Mesothelial cell of epicardium (in vitro differentiated cells): ENCODE data around the gene SSH2. TPM values are rescaled to one million over a fixed set of nuclear protein-coding genes. Genes with fewer than 3 reads are reported as not detected.

Experiments
- DNase-seq, 2 experiments: peaks; one replicate each; pipeline ENCODE4 v3.0.0; 2021; ENCODE audit warnings: low spot score in 2 of 2; ENCODE audit not compliant: unreplicated experiment in 2 of 2
- H3K27ac Mint-ChIP-seq: 2 replicates; pipeline ENCODE4 v1.8.0; 2021; ENCODE audit warnings: mixed read lengths
- H3K27me3 Mint-ChIP-seq: 2 replicates; pipeline ENCODE4 v1.8.0; 2021; ENCODE audit warnings: low read depth, mixed read lengths
- H3K36me3 Mint-ChIP-seq: 2 replicates; pipeline ENCODE4 v1.8.0; 2021; ENCODE audit warnings: mixed read lengths
- H3K4me1 Mint-ChIP-seq: 2 replicates; pipeline ENCODE4 v1.8.0; 2021; ENCODE audit warnings: mixed read lengths
- H3K4me3 Mint-ChIP-seq: 2 replicates; pipeline ENCODE4 v1.8.0; 2021; ENCODE audit warnings: mild to moderate bottlenecking, moderate library complexity, mixed read lengths
- H3K9me3 Mint-ChIP-seq: 2 replicates; pipeline ENCODE4 v1.8.0; 2021; ENCODE audit warnings: mixed read lengths
- total RNA-seq: library from RNA; stranded (reverse); gene quantifications from 3 replicates; pipeline ENCODE4 v1.2.1, GENCODE V29; 2021
- TF ChIP-seq, protein P1 (sequence below): fragments of 200-600 bp; sonication (generic); IDR thresholded peaks from one replicate; pipeline ENCODE4 v1.5.0; 2021; ENCODE audit warnings: antibody characterized with exemption; ENCODE audit not compliant: unreplicated experiment

The SSH2 gene
- total RNA-seq, 1 donor from 2014 or later, result 23.7 TPM

DNA sequence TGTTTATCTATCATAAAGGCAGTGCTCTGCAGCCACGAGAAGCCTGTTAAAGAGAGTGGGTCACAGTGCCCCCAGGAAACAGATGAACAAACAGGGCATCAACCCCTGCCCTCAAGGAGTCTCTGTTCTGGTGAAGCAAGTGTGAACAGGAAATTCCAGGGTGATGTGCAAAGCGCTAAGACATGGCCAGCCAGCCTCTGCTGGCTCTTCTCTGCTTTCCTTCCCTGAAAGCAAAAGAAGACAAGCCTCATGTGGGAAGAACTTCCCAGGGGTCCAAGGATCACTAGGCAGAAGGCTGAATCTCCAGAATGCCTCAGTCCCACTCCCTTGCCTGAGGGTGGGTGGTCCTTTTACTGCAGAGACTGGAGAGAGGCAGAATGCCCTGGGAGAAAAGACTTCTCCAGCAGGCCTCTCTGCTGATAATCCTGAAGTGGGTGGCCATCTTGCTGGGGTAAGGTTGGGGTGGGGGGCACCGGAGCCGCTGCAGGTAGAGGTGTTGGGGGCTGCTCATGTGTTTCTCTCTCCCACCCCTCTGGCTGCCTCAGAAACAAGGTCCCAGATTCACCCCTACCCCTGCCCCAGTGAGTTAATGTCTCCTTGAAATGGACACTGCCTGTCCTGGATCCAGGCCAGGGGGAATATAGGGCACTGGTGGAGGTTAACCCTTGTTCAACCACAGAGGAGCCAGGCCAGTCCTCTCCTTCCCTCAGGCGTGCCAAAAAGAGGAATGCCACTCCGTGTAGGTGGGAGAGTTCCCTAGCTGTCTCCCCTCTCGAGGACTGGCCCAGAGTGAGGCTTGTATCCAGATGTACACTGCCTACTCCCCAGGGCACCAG lies 334.7 kb downstream of the SSH2 start:
- Mint-ChIP-seq H3K4me3 (peak overlapping the region; percentile 38), H3K9me3 (no peaks in the 10 kb centered on the region), H3K36me3 (no peaks in the 10 kb centered on the region), H3K27ac (no peak overlapping the region), H3K27me3 (no peaks in the 10 kb centered on the region), H3K4me1 (peaks cover 41% of the 10 kb centered on the region)
- TF ChIP-seq, protein P1, sequence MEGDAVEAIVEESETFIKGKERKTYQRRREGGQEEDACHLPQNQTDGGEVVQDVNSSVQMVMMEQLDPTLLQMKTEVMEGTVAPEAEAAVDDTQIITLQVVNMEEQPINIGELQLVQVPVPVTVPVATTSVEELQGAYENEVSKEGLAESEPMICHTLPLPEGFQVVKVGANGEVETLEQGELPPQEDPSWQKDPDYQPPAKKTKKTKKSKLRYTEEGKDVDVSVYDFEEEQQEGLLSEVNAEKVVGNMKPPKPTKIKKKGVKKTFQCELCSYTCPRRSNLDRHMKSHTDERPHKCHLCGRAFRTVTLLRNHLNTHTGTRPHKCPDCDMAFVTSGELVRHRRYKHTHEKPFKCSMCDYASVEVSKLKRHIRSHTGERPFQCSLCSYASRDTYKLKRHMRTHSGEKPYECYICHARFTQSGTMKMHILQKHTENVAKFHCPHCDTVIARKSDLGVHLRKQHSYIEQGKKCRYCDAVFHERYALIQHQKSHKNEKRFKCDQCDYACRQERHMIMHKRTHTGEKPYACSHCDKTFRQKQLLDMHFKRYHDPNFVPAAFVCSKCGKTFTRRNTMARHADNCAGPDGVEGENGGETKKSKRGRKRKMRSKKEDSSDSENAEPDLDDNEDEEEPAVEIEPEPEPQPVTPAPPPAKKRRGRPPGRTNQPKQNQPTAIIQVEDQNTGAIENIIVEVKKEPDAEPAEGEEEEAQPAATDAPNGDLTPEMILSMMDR, result no peak
- DNase-seq, result no peak

DNA sequence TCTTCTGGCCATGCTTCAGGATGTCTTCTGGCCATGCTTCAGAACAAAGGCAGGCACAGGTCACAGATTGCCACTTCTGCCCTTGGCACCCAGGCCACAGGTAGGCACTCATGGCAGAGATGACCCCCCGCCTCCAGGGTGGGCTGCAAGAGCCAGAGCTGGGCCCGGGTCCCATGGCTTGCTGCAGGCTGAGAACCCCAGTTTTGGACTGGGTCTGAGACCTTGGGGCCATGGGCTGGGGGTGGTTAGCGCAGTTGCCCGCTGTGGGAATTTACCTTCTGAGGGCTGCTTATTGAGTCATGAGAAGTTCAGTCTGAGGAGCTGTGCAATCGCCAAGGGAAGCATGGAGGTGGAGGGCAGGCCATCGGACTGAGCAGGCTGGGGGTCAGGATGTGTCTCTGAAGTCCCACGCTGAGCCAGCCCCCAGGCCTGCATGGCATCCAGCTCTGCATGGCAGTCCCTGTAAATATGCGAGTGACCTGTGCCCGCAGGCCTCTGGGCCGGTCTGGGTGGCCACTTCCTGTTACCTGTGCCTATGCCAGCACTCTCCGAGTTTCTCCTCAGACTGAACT lies 335.4 kb downstream of the SSH2 start:
- TF ChIP-seq, protein P1, result no peak
- no peak for DNase-seq
- peak overlapping the region; percentile 77 for H3K4me3 Mint-ChIP-seq
- H3K36me3 Mint-ChIP-seq, result no peaks in the 10 kb centered on the region
- H3K4me1 Mint-ChIP-seq, result peaks cover 47% of the 10 kb centered on the region
- H3K27ac Mint-ChIP-seq, result no peak overlapping the region
- no peaks in the 10 kb centered on the region for H3K27me3 Mint-ChIP-seq
- no peaks in the 10 kb centered on the region for H3K9me3 Mint-ChIP-seq

DNA sequence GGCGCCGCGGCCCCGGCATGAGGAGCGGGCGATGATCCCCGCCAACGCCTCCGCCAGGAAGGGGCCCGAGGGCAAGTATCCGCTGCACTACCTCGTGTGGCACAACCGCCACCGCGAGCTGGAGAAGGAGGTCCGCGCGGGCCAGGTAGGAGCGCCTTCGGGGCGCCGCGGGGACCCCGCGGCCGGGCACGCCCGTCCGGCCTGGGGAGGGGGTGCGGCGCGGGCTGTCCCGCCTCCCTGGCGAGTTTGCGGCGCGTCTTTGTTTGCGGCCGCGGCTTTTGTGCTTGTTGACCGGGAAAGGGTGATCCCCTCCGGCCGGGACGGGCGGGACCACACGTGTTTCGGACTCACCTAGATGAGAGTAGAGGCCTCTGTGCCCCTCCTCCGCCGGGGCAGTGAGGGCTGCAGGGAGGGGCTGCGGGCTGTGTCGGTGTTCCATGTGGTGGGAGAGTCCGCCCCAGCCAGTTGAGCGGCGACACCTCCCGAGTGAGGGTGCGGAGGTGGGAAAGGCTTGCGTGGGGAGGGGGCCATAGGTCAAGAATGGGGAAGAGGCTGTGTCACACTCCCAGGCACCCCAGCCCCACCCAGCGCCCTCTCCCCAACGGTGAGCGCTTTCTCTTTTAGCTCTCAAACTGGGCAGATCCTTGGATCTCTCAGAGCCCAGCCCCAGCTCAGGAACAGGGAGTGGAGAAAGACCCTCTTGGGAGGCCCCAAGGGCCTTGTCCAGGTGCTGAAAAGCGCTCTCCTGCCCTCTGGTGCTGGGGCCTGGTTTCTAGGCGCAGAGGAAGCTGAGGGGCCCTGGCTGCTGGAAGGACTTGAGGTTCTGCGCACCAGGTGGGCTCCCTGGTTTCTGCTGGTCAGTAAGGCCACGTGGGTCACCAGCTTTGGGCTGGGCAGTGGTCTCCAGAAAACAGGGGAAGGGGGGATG lies 336.2 kb downstream of the SSH2 start:
- Mint-ChIP-seq H3K27me3 (no peaks in the 10 kb centered on the region), H3K9me3 (no peaks in the 10 kb centered on the region), H3K4me1 (peaks cover 47% of the 10 kb centered on the region), H3K4me3 (peak overlapping the region; percentile 77), H3K27ac (peak overlapping the region; percentile 47), H3K36me3 (no peaks in the 10 kb centered on the region)
- TF ChIP-seq, protein P1, result no peak
- peak in 1 of 2 experiments; percentile 66 for DNase-seq

DNA sequence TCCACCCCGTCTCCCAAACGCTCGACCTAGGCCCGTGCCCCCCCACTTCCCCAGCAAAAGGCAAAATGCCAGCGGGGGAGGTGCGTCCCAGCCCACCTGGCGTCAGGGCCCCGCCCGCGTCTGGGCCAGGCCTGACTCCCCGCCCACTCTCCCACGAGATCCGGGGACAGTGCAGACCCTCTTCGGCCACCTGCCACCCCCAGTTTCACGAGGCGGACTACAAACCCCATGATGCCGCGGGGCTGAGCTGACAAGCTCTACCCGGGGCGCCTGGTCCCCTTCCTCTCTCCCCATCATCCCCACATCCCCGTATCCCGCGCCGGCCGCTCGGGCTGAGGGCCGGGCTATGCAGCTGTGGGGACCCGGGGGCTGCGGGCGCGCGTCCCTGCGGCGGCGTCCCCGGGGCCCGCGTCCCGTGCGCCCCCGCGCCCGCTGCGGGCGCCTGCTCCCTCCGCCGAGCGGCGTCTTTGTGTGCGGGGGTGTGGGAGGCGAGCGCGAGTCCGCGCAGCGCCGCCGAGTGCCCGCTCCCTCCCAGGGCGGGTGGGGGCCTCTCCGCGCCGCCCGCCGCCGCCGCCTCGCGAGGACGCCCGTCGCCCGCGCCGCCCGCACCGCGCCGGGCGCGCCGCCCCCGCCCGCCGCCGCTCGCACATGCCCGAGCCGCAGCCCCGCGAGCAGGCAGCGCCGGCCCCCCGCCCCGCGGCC lies 337.0 kb downstream of the SSH2 start, which contains the start of gene ANKRD13B:
ANKRD13B (plus strand) TSS at position 283 of the 702 bp plus-strand sequence. CDS start 490 bp downstream, outside the sequence.
- Mint-ChIP-seq H3K4me3 (peak within 1 kb of the TSS; percentile 77), H3K4me1 (peaks cover 51% of the 10 kb centered on the region), H3K27ac (peak within 1 kb of the TSS; percentile 99), H3K27me3 (no peaks in the 10 kb centered on the region), H3K9me3 (no peaks in the 10 kb centered on the region), H3K36me3 (no peaks in the 10 kb centered on the region)
- TF ChIP-seq, protein P1, result no peak
- DNase-seq, result no peak
